OCI-LY7 (cell line): ENCODE results near the gene MSL1.

Experiments
- CTCF ChIP-seq: fragments of 200-600 bp; sonication (generic); conservative IDR thresholded peaks from 2 replicates; pipeline ENCODE4 v1.5.1; 2014; ENCODE audit warnings: mild to moderate bottlenecking, antibody characterized with exemption, low read length, moderate library complexity, mixed read lengths
- EZH2phosphoT487 ChIP-seq: fragments of 200-600 bp; sonication (generic); IDR thresholded peaks from 2 replicates; pipeline ENCODE4 v1.6.1; 2018; ENCODE audit warnings: low read depth, borderline replicate concordance, mild to moderate bottlenecking, mixed run types, antibody characterized with exemption, low read length, moderate library complexity, mixed read lengths

DNA sequence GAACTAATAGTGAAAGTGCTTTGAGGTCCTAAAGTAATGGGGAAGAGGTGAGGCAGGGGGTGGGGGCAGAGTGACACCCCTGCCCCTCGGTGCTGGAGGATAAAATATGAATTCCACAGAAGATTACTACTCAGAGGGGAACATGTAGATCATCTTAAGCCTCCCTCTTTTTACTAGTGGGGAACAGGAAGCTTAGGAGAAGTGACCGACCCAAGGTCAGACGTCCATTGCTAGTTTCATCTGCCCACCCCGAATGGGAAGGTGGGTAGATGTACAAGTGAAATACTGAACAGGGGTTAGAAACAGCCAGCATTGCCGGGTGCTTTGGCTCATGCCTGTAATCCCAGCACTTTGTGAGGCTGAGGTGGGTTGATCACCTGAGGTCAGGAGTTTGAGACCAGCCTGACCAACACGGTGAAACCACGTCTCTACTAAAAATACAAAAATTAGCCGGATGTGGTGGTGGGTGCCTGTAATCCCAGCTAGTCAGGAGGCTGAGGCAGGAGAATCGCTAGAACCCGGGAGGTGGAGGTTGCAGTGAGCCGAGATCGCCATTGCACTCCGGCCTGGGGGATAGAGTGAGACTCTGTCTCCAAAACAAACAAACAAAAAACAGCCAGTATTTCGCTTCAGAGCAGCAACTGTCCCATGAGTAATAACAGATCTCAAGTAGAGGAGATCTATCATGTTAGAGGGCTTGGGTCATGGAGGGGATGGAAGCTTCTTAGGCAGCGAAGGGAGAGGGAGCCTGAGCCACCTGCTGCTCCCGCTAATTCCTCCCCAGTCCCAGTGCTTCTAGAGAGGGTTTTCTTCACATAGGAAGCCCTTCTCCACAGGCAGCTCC lies 20.2 kb upstream of the MSL1 start:
- no peak for TF ChIP-seq CTCF
- no peak for TF ChIP-seq EZH2phosphoT487
